GM18873 (cell line): ENCODE results near the gene VSTM2L.

Source experiments
- ATAC-seq: cut with Tn5 transposase; IDR thresholded peaks from one replicate; pipeline ENCODE4 v1.9.1; 2021; ENCODE audit warnings: mild to moderate bottlenecking, moderate library complexity, moderate number of reproducible peaks; ENCODE audit not compliant: unreplicated experiment, low FRiP score

VSTM2L gene

GRCh38 chr20:37898233-37899104 is 4.5 kb upstream of the VSTM2L start:
- ATAC-seq: no peak

- ATAC-seq: no peak
Measured at GRCh38 chr20:37899105-37900045, 3.6 kb upstream of the VSTM2L start.

GRCh38 chr20:37901240-37901639 is 1.7 kb upstream of the VSTM2L start:
- no peak for ATAC-seq

GRCh38 chr20:37901654-37902503 is 1.0 kb upstream of the VSTM2L start:
- no peak for ATAC-seq

- ATAC-seq: no peak
Measured at GRCh38 chr20:37903317-37904007, 535 bp downstream of the VSTM2L start.

GRCh38 chr20:37904008-37904642 is 1.2 kb downstream of the VSTM2L start:
- no peak for ATAC-seq

GRCh38 chr20:37904845-37905373 is 2.0 kb downstream of the VSTM2L start:
- ATAC-seq: no peak

GRCh38 chr20:37905671-37906613 is 3.0 kb downstream of the VSTM2L start:
- ATAC-seq: no peak

- ATAC-seq: no peak
Measured at GRCh38 chr20:37907330-37907676, 4.4 kb downstream of the VSTM2L start.

- ATAC-seq: no peak
Measured at GRCh38 chr20:37907677-37908401, 4.9 kb downstream of the VSTM2L start.

- ATAC-seq: no peak
Measured at GRCh38 chr20:37911261-37911660, 8.3 kb downstream of the VSTM2L start.

GRCh38 chr20:37911838-37912281 is 8.9 kb downstream of the VSTM2L start:
- ATAC-seq: no peak

- no peak for ATAC-seq
Measured at GRCh38 chr20:37912874-37913273, 9.9 kb downstream of the VSTM2L start.

- ATAC-seq: no peak
Measured at GRCh38 chr20:37913567-37914366, 10.8 kb downstream of the VSTM2L start.

GRCh38 chr20:37914367-37914671 is 11.4 kb downstream of the VSTM2L start:
- ATAC-seq: no peak

- ATAC-seq: no peak
Measured at GRCh38 chr20:37914672-37915433, 11.9 kb downstream of the VSTM2L start.
